Activated T-helper 17 cell treated with anti-CD3 and anti-CD28 coated beads, Interleukin-2, amount 50 U/mL, for 72 hours (primary cell): Measurements from ENCODE around the gene PNKP. TPM values are rescaled to one million over a fixed set of nuclear protein-coding genes. Genes with fewer than 3 reads are reported as not detected.
A peak's percentile ranks its signal among the peaks of the same experiment; 100 is the strongest.

ENCODE experiments used
- ATAC-seq: fragments of 150-1000 bp; cut with Tn5 transposase; replicated peaks from 2 replicates; pipeline ENCODE4 v1.10.0; 2021; ENCODE audit warnings: mild to moderate bottlenecking, moderate library complexity
- H3K27ac Mint-ChIP-seq: one replicate; pipeline ENCODE4 v1.8.0; 2022; ENCODE audit warnings: mixed read lengths
- H3K27me3 Mint-ChIP-seq: one replicate; pipeline ENCODE4 v1.8.0; 2022; ENCODE audit warnings: mixed read lengths
- H3K36me3 Mint-ChIP-seq: one replicate; pipeline ENCODE4 v1.8.0; 2022; ENCODE audit warnings: low read depth, mild to moderate bottlenecking, mixed read lengths
- H3K4me1 Mint-ChIP-seq: one replicate; pipeline ENCODE4 v1.8.0; 2022; ENCODE audit warnings: mixed read lengths
- H3K4me3 Mint-ChIP-seq: one replicate; pipeline ENCODE4 v1.8.0; 2022; ENCODE audit warnings: mild to moderate bottlenecking, mixed read lengths
- H3K9me3 Mint-ChIP-seq: one replicate; pipeline ENCODE4 v1.8.0; 2022; ENCODE audit warnings: mixed read lengths
- total RNA-seq, 2 donors: library from RNA; stranded (reverse); gene quantifications; one replicate each; pipeline ENCODE4 v1.2.3, GENCODE V29; 2022

The PNKP gene
- total RNA-seq, 2 donors from 2014 or later: 100 to 111 TPM

DNA sequence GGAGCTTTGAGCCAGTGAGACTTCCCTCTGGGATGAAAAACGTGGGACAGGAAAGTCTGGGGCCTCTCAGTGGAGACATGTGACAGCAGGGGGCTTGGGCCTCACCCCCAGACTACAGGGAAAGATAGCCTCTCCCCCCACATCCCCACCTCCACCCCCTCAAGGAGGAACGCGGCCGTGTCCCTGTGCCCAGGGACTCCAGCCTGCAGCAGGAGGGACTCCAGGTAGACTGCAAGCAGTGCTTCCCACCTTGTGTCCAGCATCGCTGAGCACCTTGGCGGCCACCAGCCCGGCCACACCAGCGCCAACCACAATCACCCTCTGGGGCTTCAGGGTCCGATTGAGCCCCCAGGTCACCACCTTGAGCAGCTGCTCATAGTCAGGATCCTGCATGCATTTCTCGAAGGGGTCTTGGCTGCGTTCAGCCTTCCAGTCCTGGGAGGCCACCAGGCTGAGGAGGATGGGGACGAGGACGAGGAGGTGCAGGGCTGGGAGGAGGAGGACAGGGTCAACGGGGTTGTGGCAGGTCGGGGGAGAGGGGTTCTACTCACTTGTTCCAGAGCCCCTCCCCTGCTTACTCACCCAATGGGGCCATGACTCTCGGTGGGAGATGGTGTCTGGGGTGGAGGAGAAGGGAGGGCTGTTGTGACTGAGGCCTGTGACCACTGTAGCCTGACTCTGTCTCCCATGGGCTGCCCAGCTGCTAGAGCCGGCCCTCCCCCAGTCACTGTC lies 28.4 kb upstream of the PNKP start:
- H3K27me3 Mint-ChIP-seq: no peaks in the 10 kb centered on the region
- ATAC-seq: peak; percentile 40
- H3K4me1 Mint-ChIP-seq: peaks cover 45% of the 10 kb centered on the region

DNA sequence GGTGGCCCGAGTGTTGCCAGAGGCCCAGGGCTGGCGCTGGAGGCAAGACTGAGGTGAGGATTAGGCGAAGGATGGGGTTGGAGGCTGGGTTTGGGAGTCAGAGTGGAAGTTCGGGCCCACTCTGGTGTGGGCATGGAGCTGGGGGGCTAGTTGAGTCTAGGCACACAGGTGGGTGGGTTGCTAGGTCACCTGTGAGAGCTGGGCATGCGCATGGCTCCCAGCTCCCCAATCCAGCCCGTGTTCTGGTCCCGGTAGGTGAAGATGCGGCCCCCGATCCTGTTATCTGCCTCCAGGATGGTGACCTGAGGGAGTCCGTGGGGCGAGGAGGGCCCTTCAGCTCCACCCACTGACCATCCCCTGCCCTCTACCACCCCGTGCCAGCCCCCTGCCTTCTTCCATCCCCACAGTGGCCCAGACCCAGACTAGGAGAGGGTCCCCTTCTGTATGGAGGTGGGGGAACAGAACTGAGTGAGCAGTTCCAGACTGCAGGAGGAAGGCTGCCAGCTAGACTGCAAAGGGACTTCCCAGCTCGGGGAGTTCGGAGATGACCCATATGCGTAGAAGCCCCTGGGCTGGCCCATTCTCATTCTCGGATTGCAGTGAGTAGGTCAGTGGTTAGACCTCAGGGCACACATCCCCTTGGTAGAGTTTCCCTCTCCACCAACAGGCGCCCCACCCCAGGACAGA lies 27.6 kb upstream of the PNKP start:
- Mint-ChIP-seq H3K27ac (peak overlapping the region; percentile 99), H3K4me3 (peak overlapping the region; percentile 93), H3K9me3 (no peaks in the 10 kb centered on the region), H3K4me1 (peaks cover 40% of the 10 kb centered on the region), H3K27me3 (no peaks in the 10 kb centered on the region), H3K36me3 (peaks cover 80% of the 10 kb centered on the region)
- ATAC-seq: peak; percentile 54

More for the DNA sequence above, 28.4 kb upstream of the PNKP start:
- H3K4me3 Mint-ChIP-seq: peak overlapping the region; percentile 93
- H3K9me3 Mint-ChIP-seq: no peaks in the 10 kb centered on the region
- peak overlapping the region; percentile 99 for H3K27ac Mint-ChIP-seq
- peaks cover 73% of the 10 kb centered on the region for H3K36me3 Mint-ChIP-seq

DNA sequence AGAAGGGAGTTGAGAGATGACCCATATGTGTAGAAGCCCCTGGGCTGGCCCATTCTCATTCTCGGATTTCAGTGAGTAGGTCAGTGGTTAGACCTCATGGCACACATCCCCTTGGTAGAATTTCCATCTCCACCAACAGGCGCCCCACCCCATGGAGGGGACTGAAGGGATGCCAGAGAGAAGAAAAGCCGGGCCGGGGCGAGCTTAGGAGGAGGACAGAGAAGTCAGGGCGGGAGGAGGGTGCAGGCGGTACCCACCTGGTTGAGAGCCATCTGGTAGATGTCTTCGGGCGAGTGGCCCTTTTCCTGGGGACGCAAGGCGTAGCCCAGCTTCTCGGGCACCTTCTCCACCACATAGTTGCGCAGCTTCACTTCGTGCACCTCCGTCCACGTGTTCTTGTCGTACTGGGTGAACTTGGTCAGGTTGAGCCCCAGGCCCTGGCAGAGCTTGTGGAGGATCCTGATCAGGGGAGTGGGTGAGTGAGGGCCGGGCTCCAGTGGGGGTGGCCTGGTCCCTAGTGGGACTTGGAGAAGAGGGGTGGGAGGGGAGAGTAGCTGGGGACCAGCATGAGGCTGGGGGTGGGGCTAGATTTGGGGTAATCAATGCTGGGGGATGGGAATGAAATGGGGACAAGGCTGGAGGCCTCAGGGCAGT lies 26.8 kb upstream of the PNKP start:
- Mint-ChIP-seq H3K27ac (peak overlapping the region; percentile 99), H3K9me3 (no peaks in the 10 kb centered on the region), H3K27me3 (no peaks in the 10 kb centered on the region), H3K36me3 (peaks cover 89% of the 10 kb centered on the region), H3K4me3 (peak overlapping the region; percentile 93), H3K4me1 (peaks cover 44% of the 10 kb centered on the region)
- peak; percentile 10 for ATAC-seq

DNA sequence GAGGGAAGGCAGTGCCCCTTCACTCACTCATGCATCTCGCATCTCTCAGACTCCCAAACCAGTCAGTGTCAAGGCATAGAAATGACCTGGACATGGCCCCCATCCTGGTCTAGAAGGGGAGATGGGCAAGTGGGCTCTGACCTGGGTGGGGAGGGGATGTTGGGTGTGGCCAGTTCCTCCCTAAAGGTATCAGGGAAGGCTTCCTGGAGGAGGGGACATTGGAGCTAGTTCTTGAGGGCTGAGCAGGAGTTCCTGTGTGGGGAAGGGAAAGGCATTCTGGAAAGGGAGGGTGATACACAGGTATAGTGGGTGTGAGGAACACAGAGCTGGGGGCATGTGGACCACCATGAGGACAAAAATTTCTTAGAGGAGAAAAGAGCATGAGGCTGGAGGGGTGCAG lies 25.3 kb upstream of the PNKP start:
- H3K9me3 Mint-ChIP-seq: no peaks in the 10 kb centered on the region
- peak overlapping the region; percentile 93 for H3K4me3 Mint-ChIP-seq
- H3K36me3 Mint-ChIP-seq: peaks cover 100% of the 10 kb centered on the region
- no peak for ATAC-seq
- H3K4me1 Mint-ChIP-seq: peaks cover 41% of the 10 kb centered on the region
- H3K27ac Mint-ChIP-seq: peak overlapping the region; percentile 99
- H3K27me3 Mint-ChIP-seq: no peaks in the 10 kb centered on the region

DNA sequence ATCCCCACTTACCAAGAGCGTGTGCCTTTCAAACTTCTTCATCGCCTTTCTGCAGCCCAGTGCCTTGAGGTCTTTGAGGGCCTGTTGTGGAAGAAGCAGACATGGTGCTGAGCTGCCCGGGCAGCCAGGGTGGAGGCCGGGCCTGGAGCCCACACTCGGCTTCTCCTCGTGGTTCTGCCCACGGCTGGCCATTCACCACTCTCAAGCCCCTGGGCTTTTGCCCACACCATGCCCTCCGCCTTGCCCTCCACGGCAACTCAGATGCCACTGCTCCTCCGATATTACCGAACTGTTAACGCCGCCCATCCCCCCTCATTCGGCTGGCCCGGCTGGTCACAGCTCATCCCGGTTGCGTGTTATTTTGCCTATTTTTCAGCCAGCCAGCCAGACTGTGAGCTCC lies 24.0 kb upstream of the PNKP start:
- ATAC-seq: no peak
- Mint-ChIP-seq H3K9me3 (no peaks in the 10 kb centered on the region), H3K27me3 (no peaks in the 10 kb centered on the region), H3K4me1 (peaks cover 28% of the 10 kb centered on the region), H3K27ac (peak overlapping the region; percentile 81), H3K4me3 (peak overlapping the region; percentile 93), H3K36me3 (peaks cover 100% of the 10 kb centered on the region)

DNA sequence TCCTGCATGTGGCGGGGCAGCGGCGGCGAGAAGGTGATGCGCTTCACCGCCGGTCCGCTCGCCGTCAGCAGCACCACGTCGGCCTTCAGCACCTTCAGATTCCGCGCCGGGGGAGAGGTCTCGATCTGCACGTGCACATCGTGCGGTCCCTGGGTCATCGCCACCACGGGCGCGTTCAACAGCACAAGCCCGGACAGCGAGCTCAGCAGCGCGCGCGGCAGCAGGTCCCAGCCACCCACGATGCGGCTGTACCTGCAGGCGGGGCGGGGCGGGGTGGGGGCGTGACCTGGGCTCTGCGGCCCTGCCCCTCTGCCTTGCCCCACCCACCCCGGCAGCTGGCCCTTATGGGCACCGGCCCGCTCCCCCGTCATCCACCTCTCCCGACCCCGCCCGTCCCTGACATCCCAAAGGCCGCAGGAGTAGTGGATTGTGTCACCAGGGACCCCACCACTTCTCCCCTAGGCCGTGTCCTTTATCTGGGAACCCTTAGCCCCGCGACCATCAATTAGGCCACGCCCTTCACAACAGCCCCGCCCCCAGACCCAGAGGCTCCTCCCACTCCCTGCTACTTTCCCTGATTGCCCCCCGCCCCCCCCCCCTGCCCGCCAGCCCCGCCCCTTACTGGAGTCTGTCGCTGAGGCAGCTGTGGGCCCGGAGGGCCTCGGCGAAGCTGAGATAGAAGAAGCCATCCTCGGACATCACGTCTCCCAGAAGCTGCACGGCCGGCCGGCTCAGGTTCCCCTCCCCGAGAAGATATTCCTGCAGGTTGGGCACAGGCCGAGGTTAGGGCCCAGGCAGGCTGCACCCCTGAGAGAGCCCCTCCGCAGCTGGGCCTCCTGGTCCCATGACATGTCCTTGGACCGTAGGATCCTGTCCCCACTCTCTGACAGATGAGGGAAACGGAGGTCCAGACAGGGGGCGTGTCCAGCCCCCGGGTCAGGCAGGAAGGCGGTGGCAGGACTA lies 23.3 kb upstream of the PNKP start:
- H3K9me3 Mint-ChIP-seq: no peaks in the 10 kb centered on the region
- H3K27ac Mint-ChIP-seq: peak overlapping the region; percentile 81
- peaks cover 100% of the 10 kb centered on the region for H3K36me3 Mint-ChIP-seq
- peak; percentile 37 for ATAC-seq
- no peaks in the 10 kb centered on the region for H3K27me3 Mint-ChIP-seq
- H3K4me3 Mint-ChIP-seq: peak overlapping the region; percentile 93
- peaks cover 26% of the 10 kb centered on the region for H3K4me1 Mint-ChIP-seq

DNA sequence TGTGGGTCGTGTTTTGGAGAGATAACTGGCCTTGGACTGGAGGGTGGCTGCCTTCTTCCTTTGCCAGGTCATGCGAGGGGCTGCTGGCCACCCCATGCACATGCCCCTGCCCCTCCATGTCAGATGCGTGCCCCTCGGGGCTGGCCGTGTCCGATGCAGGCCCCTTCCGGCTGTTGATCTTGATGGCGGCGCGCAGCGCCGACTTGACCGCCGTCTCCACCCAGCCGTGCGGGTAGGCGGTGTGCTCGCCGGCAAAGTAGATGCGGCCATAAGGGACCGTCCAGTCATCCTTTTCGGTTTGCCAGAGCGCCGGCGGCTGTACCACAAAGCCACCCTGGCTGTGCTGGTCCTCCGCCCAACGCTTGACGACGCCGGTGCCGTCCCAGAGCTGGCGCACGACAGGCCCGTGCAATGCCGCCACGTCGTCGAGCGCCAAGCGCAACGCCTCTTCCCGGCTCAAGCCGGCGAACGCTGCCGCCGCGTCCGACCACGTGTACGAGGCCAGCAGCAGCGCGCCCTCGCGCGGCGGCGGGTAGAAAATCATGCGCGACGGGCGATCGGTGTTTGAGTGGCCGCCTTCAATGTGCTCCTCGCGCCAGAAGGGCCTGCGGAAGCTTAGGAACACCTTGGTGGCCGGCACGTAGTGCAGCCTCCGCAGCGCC lies 22.4 kb upstream of the PNKP start:
- ATAC-seq: peak; percentile 27
- no peaks in the 10 kb centered on the region for H3K9me3 Mint-ChIP-seq
- peaks cover 100% of the 10 kb centered on the region for H3K36me3 Mint-ChIP-seq
- no peaks in the 10 kb centered on the region for H3K27me3 Mint-ChIP-seq
- H3K4me3 Mint-ChIP-seq: peak overlapping the region; percentile 93
- peaks cover 26% of the 10 kb centered on the region for H3K4me1 Mint-ChIP-seq
- peak overlapping the region; percentile 58 for H3K27ac Mint-ChIP-seq

DNA sequence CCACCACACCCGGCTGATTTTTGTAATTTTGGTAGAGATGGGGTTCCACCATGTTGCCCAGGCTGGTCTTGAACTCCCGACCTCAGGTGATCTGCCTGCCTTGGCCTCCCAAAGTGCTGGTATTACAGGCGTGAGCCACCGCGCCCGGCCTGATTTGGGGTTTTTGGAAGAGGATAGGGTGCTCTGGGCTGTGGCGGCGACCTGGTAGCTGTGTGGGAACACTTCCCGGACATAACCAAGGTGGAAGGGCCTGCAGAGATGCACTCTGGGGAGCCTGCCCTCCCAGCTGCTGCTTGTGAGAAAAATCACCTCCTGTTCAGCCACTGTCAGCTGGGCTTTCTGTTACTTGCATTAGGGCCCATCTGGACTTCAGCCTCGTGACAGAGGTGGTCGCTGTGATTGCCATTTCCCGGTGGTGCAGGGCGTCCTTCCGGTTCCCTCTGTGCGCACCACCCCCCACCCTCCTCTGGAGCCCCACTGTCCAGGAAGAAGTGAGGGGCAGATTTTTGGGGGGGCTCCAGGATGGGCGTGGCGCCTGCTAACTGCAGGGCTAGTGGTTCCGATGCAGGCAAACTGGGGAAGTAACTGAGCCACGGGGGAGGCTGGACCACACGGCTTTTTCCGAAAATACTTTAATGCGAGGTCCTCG lies 21.8 kb upstream of the PNKP start:
- Mint-ChIP-seq H3K36me3 (peaks cover 100% of the 10 kb centered on the region), H3K27ac (peak overlapping the region; percentile 63), H3K9me3 (no peaks in the 10 kb centered on the region), H3K4me1 (peaks cover 26% of the 10 kb centered on the region), H3K27me3 (no peaks in the 10 kb centered on the region), H3K4me3 (peak overlapping the region; percentile 93)
- ATAC-seq: no peak

DNA sequence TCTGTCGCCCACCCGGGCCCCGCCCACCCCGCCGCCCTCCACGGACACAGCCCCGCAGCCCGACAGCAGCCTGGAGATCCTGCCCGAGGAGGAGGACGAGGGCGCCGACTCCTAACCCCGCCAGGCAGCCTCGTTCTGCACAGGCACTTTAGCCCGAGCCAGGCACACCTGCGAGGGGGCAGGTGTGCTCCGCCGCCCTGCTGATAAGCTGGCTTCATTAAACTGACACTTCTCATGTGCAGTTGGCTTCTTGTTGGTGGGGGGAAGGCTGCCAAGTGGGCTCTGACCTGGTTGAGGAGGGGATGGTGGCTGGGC lies 21.1 kb upstream of the PNKP start:
- peaks cover 99% of the 10 kb centered on the region for H3K36me3 Mint-ChIP-seq
- H3K27ac Mint-ChIP-seq: peak overlapping the region; percentile 63
- no peaks in the 10 kb centered on the region for H3K9me3 Mint-ChIP-seq
- H3K4me1 Mint-ChIP-seq: peaks cover 26% of the 10 kb centered on the region
- ATAC-seq: no peak
- no peaks in the 10 kb centered on the region for H3K27me3 Mint-ChIP-seq
- H3K4me3 Mint-ChIP-seq: peak overlapping the region; percentile 93

DNA sequence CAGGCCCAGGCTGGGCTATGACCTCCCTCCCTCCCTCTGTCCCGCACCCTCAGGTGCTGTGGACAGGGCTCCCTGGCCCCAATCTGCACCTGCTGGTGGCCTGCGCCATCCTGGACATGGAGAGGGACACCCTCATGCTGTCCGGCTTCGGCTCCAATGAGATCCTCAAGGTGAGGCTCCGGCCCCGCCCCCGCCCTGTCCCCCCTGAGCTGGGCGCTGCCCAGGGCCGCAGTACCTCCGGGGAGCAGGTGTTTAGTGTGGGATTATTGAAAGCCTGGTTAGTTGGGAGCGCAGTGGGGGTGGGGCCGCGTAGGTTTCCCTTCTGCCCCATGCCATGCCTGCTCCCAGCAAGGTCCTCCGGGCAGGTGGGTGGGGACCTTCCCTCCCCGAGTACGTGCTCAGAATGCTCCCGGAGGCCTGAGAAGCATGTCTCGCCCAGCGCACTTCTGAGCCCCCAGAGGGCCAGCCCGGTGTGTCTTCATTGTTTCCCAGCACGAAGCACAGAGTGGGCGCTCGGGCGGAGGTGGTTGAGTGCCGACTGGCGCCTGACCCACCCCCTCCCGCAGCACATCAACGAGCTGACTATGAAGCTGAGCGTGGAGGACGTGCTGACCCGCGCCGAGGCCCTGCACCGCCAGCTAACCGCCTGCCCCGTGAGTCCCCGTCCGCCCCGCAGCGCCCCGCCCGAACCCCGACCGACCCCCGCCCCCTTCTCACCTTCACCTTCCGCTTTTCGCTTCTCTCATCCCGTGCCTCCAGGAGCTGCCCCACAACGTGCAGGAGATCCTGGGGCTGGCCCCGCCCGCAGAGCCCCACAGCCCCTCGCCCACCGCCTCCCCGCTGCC lies 20.5 kb upstream of the PNKP start:
- H3K27ac Mint-ChIP-seq: peak overlapping the region; percentile 50
- peak overlapping the region; percentile 93 for H3K4me3 Mint-ChIP-seq
- H3K36me3 Mint-ChIP-seq: peaks cover 99% of the 10 kb centered on the region
- H3K9me3 Mint-ChIP-seq: no peaks in the 10 kb centered on the region
- H3K27me3 Mint-ChIP-seq: no peaks in the 10 kb centered on the region
- peak; percentile 43 for ATAC-seq
- peaks cover 20% of the 10 kb centered on the region for H3K4me1 Mint-ChIP-seq

DNA sequence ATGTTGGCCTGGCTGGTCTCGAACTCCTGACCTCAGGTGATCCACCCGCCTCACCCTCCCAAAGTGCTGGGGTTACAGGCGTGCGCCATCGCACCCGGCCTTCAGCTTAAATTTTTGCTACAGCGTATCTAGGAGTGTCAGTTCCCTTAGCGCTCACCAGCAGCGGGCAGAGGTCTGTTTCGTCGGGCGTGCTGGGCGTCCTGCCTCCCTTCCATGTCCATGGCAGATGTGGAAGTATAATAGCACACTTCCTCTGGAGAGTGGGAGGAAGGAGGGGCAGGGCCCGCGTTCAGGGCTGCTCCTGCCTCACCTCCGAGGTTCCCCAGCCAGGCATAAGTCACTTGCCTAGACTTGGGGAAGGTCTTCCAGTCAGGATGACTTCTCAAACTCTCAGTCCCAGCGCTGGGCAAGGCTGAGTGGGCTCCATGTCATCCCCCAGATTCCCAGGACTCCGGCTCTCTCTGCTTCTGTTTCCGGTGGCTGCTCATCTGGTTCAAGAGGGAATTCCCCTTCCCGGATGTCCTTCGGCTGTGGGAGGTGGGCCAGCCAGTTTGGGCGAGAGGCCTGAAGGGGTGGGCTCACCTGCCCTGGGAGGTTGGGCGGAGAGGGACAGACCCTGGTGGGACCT lies 19.8 kb upstream of the PNKP start:
- H3K4me3 Mint-ChIP-seq: peak overlapping the region; percentile 93
- H3K9me3 Mint-ChIP-seq: no peaks in the 10 kb centered on the region
- H3K27me3 Mint-ChIP-seq: no peaks in the 10 kb centered on the region
- H3K4me1 Mint-ChIP-seq: peaks cover 13% of the 10 kb centered on the region
- ATAC-seq: no peak
- H3K36me3 Mint-ChIP-seq: peaks cover 99% of the 10 kb centered on the region
- peak overlapping the region; percentile 50 for H3K27ac Mint-ChIP-seq

DNA sequence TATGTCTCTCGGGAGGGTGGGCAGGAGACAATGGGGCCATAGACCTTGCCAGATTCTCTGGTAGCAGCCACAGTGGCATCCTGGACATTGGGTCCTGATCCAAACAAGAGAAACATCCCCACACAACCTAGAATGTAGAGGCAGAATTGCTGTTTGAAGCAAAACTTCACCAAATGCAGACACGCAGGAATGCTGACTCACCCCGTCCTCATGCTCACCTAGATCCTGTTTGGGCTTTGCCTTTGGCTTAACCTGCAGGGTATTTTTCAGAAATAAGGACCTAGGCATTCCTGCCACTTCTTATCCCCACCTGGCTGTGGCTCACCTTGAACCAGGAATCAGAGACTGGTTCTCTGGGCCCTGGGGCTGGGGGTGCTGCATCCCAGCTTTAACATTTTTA lies 17.4 kb upstream of the PNKP start:
- Mint-ChIP-seq H3K27me3 (no peaks in the 10 kb centered on the region), H3K27ac (no peak overlapping the region), H3K9me3 (no peaks in the 10 kb centered on the region), H3K4me1 (peaks cover 4% of the 10 kb centered on the region), H3K4me3 (no peak overlapping the region), H3K36me3 (peaks cover 99% of the 10 kb centered on the region)
- no peak for ATAC-seq
